ENCODE measurements around the gene E2F7. TPM values are rescaled to one million over a fixed set of nuclear protein-coding genes. Genes with fewer than 3 reads are reported as not detected.

E2F7 gene
- total RNA-seq, 1 experiment from 2014 or later: 19.5 TPM

- TF ChIP-seq REST (IDR thresholded peaks at IDR 0.05; ENCODE audit: low read depth): no peak
- no peak for TF ChIP-seq JUND (IDR thresholded peaks at IDR 0.05)
- no peak for TF ChIP-seq EZH2phosphoT487 (IDR thresholded peaks at IDR 0.05; ENCODE audit: borderline replicate concordance)
- TF ChIP-seq SIN3A (IDR thresholded peaks at IDR 0.05; ENCODE audit: low read depth): no peak
- no peak for TF ChIP-seq SRF (IDR thresholded peaks at IDR 0.05; ENCODE audit: low read depth)
- no peak for TF ChIP-seq ELF1 (IDR thresholded peaks at IDR 0.05; ENCODE audit: borderline replicate concordance, low read depth)
- no peak for TF ChIP-seq CTCF (IDR thresholded peaks at IDR 0.05 in 2 of 3, conservative IDR thresholded peaks at IDR 0.05 in 1 of 3; ENCODE audit: borderline replicate concordance in 1 of 3, insufficient read depth in 1 of 3, low read depth in 2 of 3, low read length in 2 of 3)
- TF ChIP-seq TCF7L2 (IDR thresholded peaks at IDR 0.05; ENCODE audit: borderline replicate concordance, extremely low read depth, insufficient read depth, insufficient read length): no peak
- TF ChIP-seq ATF3 (IDR thresholded peaks at IDR 0.05): no peak
Observed at GRCh38 chr12:77053259-77053658, 12.1 kb downstream of the E2F7 start (continued).
